Measurements from ENCODE around the gene UNC13A. TPM values are rescaled to one million over a fixed set of nuclear protein-coding genes. Genes with fewer than 3 reads are reported as not detected.
"Not testable (repeated sequence)": the region's sequence is repeated elsewhere in the genome, so short reads cannot be mapped to it uniquely, and the experiment has no call there.

Gene UNC13A
- total RNA-seq, 2 donors from 2014 or later, result 0.14 to 2.4 TPM

- H3K4me3 ChIP-seq, result no peak overlapping the region
- WGBS, result 59% methylated on average over 8 of the region's 8 CpGs
- intact Hi-C loops (cut with DNase I), result loop anchor here (10.0 kb wide), 1 partner anchor 173 kb away; no protein-coding TSS in a partner anchor
Measured at GRCh38 chr19:17602217-17602616, 85.9 kb downstream of the UNC13A start.

GRCh38 chr19:17601683-17602082, 86.5 kb downstream of the UNC13A start:
- Histone ChIP-seq H3K36me3 (no peaks in the 10 kb centered on the region), H3K27me3 (replicated peaks; ENCODE audit: insufficient read depth) (peaks cover 4% of the 10 kb centered on the region), H3K9me3 (no peaks in the 10 kb centered on the region), H3K27ac (no peak overlapping the region), H3K4me3 (no peak overlapping the region), H3K4me1 (replicated peaks) (peaks cover 6% of the 10 kb centered on the region)
- no peak for DNase-seq (ENCODE audit: low spot score)
- no peak for TF ChIP-seq POLR2AphosphoS5 (IDR thresholded peaks at IDR 0.05)
- TF ChIP-seq, protein P1, sequence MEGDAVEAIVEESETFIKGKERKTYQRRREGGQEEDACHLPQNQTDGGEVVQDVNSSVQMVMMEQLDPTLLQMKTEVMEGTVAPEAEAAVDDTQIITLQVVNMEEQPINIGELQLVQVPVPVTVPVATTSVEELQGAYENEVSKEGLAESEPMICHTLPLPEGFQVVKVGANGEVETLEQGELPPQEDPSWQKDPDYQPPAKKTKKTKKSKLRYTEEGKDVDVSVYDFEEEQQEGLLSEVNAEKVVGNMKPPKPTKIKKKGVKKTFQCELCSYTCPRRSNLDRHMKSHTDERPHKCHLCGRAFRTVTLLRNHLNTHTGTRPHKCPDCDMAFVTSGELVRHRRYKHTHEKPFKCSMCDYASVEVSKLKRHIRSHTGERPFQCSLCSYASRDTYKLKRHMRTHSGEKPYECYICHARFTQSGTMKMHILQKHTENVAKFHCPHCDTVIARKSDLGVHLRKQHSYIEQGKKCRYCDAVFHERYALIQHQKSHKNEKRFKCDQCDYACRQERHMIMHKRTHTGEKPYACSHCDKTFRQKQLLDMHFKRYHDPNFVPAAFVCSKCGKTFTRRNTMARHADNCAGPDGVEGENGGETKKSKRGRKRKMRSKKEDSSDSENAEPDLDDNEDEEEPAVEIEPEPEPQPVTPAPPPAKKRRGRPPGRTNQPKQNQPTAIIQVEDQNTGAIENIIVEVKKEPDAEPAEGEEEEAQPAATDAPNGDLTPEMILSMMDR (IDR thresholded peaks at IDR 0.05), result no peak
- no peak for TF ChIP-seq POLR2A (IDR thresholded peaks at IDR 0.05)
- WGBS, result 8% methylated on average over 9 of the region's 9 CpGs
- intact Hi-C loops (cut with DNase I), result loop anchor here (10.0 kb wide), 1 partner anchor 173 kb away; no protein-coding TSS in a partner anchor

More at GRCh38 chr19:17602217-17602616, 85.9 kb downstream of the UNC13A start:
- Histone ChIP-seq H3K27ac (no peak overlapping the region), H3K27me3 (replicated peaks; ENCODE audit: insufficient read depth) (peaks cover 4% of the 10 kb centered on the region), H3K4me1 (replicated peaks) (peaks cover 6% of the 10 kb centered on the region), H3K36me3 (no peaks in the 10 kb centered on the region), H3K9me3 (no peaks in the 10 kb centered on the region)
- no peak for TF ChIP-seq POLR2AphosphoS5 (IDR thresholded peaks at IDR 0.05)
- no peak for TF ChIP-seq POLR2A (IDR thresholded peaks at IDR 0.05)
- TF ChIP-seq, protein P1 (IDR thresholded peaks at IDR 0.05), result no peak
- no peak for DNase-seq (ENCODE audit: low spot score)

DNA sequence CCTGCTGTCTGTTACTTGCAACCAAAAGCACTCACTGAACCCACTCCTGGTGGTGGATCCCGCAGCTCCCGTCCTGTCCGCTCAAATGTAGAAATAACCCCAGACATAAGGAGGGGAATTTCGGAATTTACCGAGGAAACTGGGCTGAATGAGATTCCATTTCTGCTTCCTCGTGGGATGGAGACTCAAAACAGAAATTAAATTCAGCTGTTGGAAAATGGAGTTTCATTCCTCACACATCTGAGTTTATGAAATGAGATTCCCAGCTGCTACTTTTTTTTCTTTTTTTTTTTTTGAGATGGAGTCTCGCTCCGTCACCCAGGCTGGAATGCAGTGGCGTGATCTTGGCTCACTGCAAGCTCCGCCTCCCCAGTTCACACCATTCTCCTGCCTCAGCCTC, 88.4 kb downstream of the UNC13A start:
- no peak for TF ChIP-seq POLR2A (IDR thresholded peaks at IDR 0.05)
- no peak for TF ChIP-seq POLR2AphosphoS5 (IDR thresholded peaks at IDR 0.05)
- TF ChIP-seq, protein P1 (IDR thresholded peaks at IDR 0.05), result no peak
- intact Hi-C loops (cut with DNase I), result loop anchor here (10.0 kb wide), 1 partner anchor 175 kb away; no protein-coding TSS in a partner anchor
- WGBS, result 71% methylated on average over 10 of the region's 10 CpGs

GRCh38 chr19:17598953-17599352, 89.2 kb downstream of the UNC13A start:
- no peak for DNase-seq (ENCODE audit: low spot score)
- Histone ChIP-seq H3K9me3 (no peaks in the 10 kb centered on the region), H3K4me1 (replicated peaks) (no peaks in the 10 kb centered on the region), H3K4me3 (no peak overlapping the region), H3K27ac (no peak overlapping the region), H3K27me3 (replicated peaks; ENCODE audit: insufficient read depth) (peaks cover 4% of the 10 kb centered on the region), H3K36me3 (no peaks in the 10 kb centered on the region)
- WGBS, result 83% methylated on average over 9 of the region's 9 CpGs
- intact Hi-C loops (cut with DNase I), result no loop called here
- no peak for TF ChIP-seq POLR2A (IDR thresholded peaks at IDR 0.05)
- TF ChIP-seq, protein P1 (IDR thresholded peaks at IDR 0.05), result no peak
- no peak for TF ChIP-seq POLR2AphosphoS5 (IDR thresholded peaks at IDR 0.05)

More for the DNA sequence above, 88.4 kb downstream of the UNC13A start:
- H3K4me3 ChIP-seq, result no peak overlapping the region
- no peaks in the 10 kb centered on the region for H3K4me1 ChIP-seq (replicated peaks)
- DNase-seq (ENCODE audit: low spot score), result no peak
- H3K27ac ChIP-seq, result no peak overlapping the region
- H3K36me3 ChIP-seq, result no peaks in the 10 kb centered on the region
- no peaks in the 10 kb centered on the region for H3K9me3 ChIP-seq
- peaks cover 4% of the 10 kb centered on the region for H3K27me3 ChIP-seq (replicated peaks; ENCODE audit: insufficient read depth)

DNA sequence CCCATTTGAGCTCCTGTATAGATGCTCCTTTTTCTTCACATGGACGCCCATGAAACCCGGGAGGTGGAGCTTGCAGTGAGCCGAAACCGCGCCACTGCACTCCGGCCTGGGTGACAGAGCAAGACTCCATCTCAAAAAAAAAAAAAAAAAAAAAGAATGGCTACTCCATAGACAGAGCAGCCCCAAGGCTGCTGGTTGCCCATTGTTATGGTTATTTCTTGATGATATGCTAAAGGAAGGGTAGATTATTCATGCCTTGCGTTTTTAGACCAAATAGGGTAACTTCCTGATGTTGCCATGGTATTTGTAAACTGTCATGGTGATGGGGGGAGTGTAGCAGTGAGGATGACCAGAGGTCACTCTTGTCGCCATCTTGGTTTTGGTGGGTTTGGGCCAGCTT, 90.1 kb downstream of the UNC13A start:
- H3K27ac ChIP-seq; H3K27me3 ChIP-seq (replicated peaks; ENCODE audit: insufficient read depth); H3K4me3 ChIP-seq; intact Hi-C loops (cut with DNase I); H3K36me3 ChIP-seq; DNase-seq (ENCODE audit: low spot score); H3K4me1 ChIP-seq (replicated peaks); H3K9me3 ChIP-seq: not testable (repeated sequence)
- 90% methylated on average over 8 of the region's 8 CpGs for WGBS

DNA sequence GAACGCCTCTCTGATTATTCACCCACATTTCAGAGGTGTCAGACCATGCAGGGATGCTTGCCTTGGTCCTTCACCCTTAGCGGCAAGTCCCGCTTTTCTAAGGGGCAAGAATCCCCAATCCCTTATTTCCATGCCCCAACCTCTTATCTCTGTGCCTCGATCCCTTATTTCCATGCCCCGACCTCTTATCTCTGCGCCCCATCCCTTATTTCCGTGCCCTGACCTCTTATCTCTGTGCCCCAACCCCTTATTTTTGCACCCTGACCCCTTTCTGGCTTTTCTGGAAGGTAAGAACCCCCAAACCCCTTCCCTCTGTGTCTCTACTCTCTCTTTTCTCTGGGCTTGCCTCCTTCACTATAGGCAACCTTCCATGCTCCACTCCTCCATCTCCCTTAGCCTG, 93.9 kb downstream of the UNC13A start:
- WGBS, result 80% methylated on average over 7 of the region's 7 CpGs

More for the DNA sequence above, 93.9 kb downstream of the UNC13A start:
- H3K4me3 ChIP-seq; H3K4me1 ChIP-seq (replicated peaks); intact Hi-C loops (cut with DNase I); H3K9me3 ChIP-seq; DNase-seq (ENCODE audit: low spot score); H3K36me3 ChIP-seq; H3K27me3 ChIP-seq (replicated peaks; ENCODE audit: insufficient read depth); H3K27ac ChIP-seq: not testable (repeated sequence)

All from prostate gland (tissue), 2 donors.